ENCODE measurements around the gene SH2D4B. TPM values are rescaled to one million over a fixed set of nuclear protein-coding genes. Genes with fewer than 3 reads are reported as not detected.

SH2D4B gene
- total RNA-seq, 2 experiments from 2014 or later: 0.03 TPM; not detected in 1

DNA sequence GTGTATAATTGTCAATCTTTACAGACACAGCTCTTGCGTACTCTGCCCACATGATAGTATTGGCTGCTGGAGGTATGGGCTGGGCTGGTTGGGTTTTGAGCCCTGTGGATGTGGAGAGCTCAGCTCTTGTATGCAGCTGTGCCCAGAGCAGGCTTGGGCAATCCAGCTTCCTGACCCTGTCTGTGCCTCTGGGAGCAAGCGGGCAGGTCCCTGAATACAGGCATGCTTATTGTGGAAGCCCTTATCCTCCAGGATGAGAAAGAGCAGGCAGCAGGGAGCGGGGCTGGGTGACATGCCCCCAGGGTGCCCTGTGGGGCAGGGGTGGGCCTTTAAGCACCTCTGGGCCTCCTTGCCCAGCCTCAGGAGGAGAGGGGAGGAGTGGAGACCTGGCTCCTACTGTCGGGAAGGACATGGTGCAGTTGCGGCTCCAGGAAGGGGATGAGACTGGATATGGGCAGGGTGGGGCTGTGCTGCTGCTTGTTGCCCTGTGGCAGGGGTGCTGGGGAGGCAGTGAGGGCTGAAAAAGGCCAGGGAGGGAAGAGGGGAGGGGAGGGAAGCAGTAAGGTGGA, 32.7 kb upstream of the SH2D4B start:
- POLR2A ChIA-PET: interaction anchor here (1.2 kb wide), 1 partner anchor 61 kb away, joined by 4 read pairs; no protein-coding TSS in a partner anchor
- TF ChIP-seq, protein P1, sequence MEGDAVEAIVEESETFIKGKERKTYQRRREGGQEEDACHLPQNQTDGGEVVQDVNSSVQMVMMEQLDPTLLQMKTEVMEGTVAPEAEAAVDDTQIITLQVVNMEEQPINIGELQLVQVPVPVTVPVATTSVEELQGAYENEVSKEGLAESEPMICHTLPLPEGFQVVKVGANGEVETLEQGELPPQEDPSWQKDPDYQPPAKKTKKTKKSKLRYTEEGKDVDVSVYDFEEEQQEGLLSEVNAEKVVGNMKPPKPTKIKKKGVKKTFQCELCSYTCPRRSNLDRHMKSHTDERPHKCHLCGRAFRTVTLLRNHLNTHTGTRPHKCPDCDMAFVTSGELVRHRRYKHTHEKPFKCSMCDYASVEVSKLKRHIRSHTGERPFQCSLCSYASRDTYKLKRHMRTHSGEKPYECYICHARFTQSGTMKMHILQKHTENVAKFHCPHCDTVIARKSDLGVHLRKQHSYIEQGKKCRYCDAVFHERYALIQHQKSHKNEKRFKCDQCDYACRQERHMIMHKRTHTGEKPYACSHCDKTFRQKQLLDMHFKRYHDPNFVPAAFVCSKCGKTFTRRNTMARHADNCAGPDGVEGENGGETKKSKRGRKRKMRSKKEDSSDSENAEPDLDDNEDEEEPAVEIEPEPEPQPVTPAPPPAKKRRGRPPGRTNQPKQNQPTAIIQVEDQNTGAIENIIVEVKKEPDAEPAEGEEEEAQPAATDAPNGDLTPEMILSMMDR (conservative IDR thresholded peaks at IDR 0.05; ENCODE audit: low read length): no peak
- TF ChIP-seq EZH2phosphoT487 (IDR thresholded peaks at IDR 0.05; ENCODE audit: borderline replicate concordance, low read depth, low read length): no peak
- BruUV-seq (replicated peaks): no TSS peak
- no peaks in the 10 kb centered on the region for H3K4me1 ChIP-seq (ENCODE audit: insufficient read depth, low read length, poor library complexity, severe bottlenecking)
- no peak overlapping the region for H2AFZ ChIP-seq (ENCODE audit: low read length)
- H4K20me1 ChIP-seq (ENCODE audit: insufficient read depth, low read length): no peaks in the 10 kb centered on the region
- no peaks in the 10 kb centered on the region for H3K9me2 ChIP-seq (ENCODE audit: insufficient read depth, low read length)
- H3K9me3 ChIP-seq (ENCODE audit: low read length): no peaks in the 10 kb centered on the region
- peaks cover 39% of the 10 kb centered on the region; the same call in 1 of the 2 replicates for H3K36me3 ChIP-seq (ENCODE audit: insufficient read depth, low read length)
- CTCF ChIA-PET (ENCODE audit: unreplicated experiment): interaction anchor here (1.1 to 3.5 kb wide), 5 partner anchors 32 to 127 kb away, joined by 3 to 48 read pairs (median 9); no protein-coding TSS in a partner anchor
- no peak overlapping the region for H3K4me2 ChIP-seq (ENCODE audit: low read length)
- DNase-seq (ENCODE audit: low spot score): no peak
- H3K79me2 ChIP-seq (ENCODE audit: insufficient read depth, low read depth, low read length): no peaks in the 10 kb centered on the region; the same call in 1 of the 2 replicates
- intact Hi-C loops (cut with micrococcal nuclease; ENCODE audit: unreplicated experiment): loop anchor here (1.0 kb wide), 2 partner anchors 61 to 122 kb away; no protein-coding TSS in a partner anchor
- no peak overlapping the region for H3K27ac ChIP-seq (ENCODE audit: low read depth, low read length, poor library complexity, severe bottlenecking)
- no peak overlapping the region for H3K4me3 ChIP-seq (ENCODE audit: low read depth, low read length, poor library complexity, severe bottlenecking)

DNA sequence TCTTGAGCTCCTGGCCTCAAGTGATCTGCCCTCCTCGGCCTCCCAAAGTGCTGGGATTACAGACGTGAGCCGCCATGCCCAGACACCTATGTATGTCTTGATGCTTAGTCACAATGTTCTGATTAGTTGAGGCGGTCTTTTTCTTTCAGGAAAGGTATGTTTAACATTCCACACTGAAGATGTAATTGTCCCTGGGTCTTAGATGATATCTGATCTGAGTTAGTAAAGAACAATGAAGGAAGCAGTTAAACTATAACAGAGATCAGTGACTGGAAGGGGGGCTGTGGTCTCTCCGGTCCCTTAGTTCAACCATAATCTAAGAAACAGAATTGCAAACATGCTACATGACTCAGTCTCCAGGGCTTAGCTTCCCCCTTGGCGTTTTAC, 31.5 kb upstream of the SH2D4B start:
- BruUV-seq (replicated peaks): no TSS peak
- intact Hi-C loops (cut with micrococcal nuclease; ENCODE audit: unreplicated experiment): no loop called here
- Histone ChIP-seq H3K9me2 (ENCODE audit: insufficient read depth, low read length) (no peaks in the 10 kb centered on the region), H3K4me2 (ENCODE audit: low read length) (no peak overlapping the region), H3K27ac (ENCODE audit: low read depth, low read length, poor library complexity, severe bottlenecking) (no peak overlapping the region), H3K36me3 (ENCODE audit: insufficient read depth, low read length) (peaks cover 50% of the 10 kb centered on the region; the same call in 1 of the 2 replicates), H3K9me3 (ENCODE audit: low read length) (no peaks in the 10 kb centered on the region), H2AFZ (ENCODE audit: low read length) (no peak overlapping the region), H3K4me3 (ENCODE audit: low read depth, low read length, poor library complexity, severe bottlenecking) (no peak overlapping the region), H3K79me2 (ENCODE audit: insufficient read depth, low read depth, low read length) (no peaks in the 10 kb centered on the region), H3K4me1 (ENCODE audit: insufficient read depth, low read length, poor library complexity, severe bottlenecking) (no peaks in the 10 kb centered on the region), H4K20me1 (ENCODE audit: insufficient read depth, low read length) (no peaks in the 10 kb centered on the region)
- POLR2A ChIA-PET: interaction anchor here (0.8 kb wide), 1 partner anchor 126 kb away, joined by 4 read pairs; no protein-coding TSS in a partner anchor
- no peak for DNase-seq (ENCODE audit: low spot score)
- TF ChIP-seq EZH2phosphoT487 (IDR thresholded peaks at IDR 0.05; ENCODE audit: borderline replicate concordance, low read depth, low read length): no peak
- TF ChIP-seq, protein P1 (conservative IDR thresholded peaks at IDR 0.05; ENCODE audit: low read length): no peak
- CTCF ChIA-PET (ENCODE audit: unreplicated experiment): interaction anchor here (0.6 to 3.5 kb wide), 7 partner anchors 8 to 128 kb away, joined by 3 to 48 read pairs (median 6); no protein-coding TSS in a partner anchor

Measured in OCI-LY7 (cell line).